NCI-H2196 (cell line): ENCODE results near the gene TBC1D20.

ENCODE experiments used
- DNase-seq: peaks from one replicate; lab custom pipeline; 2025; ENCODE audit not compliant: unreplicated experiment; lab: John Stamatoyannopoulos, UW

The TBC1D20 gene

DNA sequence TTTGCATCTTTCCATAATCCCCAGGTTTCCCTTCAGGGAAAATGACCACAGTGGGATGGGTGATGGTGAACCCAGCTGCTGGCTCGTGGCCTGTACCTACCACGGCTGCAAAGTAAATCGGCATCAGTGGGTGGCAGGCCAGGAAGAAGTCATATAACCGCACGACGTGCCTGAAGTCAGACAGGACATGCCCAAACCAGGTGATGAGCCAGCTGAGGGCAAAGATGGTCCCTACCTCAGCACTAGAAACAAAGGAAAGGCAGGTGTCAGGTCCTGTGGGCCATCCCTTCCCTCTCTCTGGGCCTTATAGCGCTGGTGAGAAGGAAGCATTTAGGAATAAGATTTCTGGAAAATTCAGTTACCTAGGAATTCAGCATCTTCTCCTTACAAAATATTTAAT is 22.2 kb downstream of the TBC1D20 start:
- DNase-seq = no peak

DNA sequence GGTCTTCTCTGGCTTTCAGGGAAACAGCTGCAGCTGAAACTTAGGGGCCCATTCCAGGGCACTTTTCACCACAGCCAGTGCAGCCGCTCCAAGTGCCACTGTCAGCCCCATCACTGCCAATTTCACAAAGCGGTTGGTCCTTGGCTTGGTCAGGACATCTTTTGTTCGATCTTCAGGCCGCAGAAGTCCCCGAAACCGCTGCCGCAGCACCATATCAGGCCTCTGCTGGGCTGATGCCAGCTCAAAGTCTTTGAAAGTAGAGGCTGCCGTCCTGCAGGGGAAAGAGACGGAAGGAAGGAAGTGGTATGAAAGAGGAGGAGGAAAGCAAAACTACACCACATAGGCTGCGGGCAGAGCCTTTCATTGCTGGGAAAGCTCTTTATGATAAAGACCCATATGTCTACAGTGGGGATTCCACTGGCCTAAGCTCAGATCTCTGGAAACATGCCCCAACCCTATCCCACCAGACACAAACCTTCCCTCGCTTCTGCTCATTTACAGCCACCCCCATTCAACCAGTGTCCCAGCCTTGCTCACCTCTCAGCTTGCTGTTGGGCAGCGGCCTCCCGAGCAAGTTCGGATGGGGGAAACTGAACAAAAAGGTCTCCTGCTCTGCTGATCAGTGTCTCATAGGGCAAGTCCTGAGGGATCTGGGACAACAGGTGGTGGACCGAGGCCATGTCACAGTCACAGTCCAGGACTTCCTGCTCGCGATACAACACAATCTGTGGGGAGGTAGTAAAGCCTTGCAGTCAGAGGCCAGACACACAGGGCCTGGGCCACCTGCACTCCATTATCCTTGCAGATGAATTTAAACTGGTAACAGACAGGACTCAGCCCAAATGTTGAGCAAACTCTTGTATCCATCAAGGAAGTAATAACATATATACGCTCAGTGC is 23.5 kb downstream of the TBC1D20 start:
- DNase-seq = no peak

- DNase-seq = no peak
Measured at GRCh38 chr20:437787-438486, 24.4 kb downstream of the TBC1D20 start.

GRCh38 chr20:436476-436875 is 25.9 kb downstream of the TBC1D20 start:
- DNase-seq = no peak

DNA sequence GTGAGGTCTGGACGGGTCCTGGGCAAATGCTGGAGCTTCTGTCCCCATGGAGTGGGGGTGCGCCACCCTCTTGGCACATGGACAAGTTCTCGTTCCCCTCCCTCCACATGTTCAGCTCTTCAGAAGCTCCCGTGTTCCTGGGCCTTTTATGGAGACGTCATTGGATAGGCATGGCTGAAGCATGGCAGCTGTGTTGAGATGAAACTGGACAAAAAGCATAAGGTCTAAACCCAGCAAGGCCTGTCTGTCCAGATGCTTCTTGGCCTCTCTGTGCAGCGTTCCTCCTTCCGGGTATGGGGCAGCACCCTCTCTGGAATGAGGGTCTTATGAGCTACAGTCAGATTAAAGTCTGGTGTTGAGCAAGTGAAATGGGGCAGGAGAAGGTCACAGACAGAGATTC is 26.8 kb downstream of the TBC1D20 start:
- DNase-seq = no peak

GRCh38 chr20:434661-435419 is 27.5 kb downstream of the TBC1D20 start:
- no peak for DNase-seq

GRCh38 chr20:434221-434620 is 28.1 kb downstream of the TBC1D20 start:
- no peak for DNase-seq

- DNase-seq = no peak
Measured at GRCh38 chr20:433300-433975, 28.9 kb downstream of the TBC1D20 start.

GRCh38 chr20:432677-433299 is 29.5 kb downstream of the TBC1D20 start:
- no peak for DNase-seq

GRCh38 chr20:432208-432607 is 30.1 kb downstream of the TBC1D20 start:
- DNase-seq = no peak

DNA sequence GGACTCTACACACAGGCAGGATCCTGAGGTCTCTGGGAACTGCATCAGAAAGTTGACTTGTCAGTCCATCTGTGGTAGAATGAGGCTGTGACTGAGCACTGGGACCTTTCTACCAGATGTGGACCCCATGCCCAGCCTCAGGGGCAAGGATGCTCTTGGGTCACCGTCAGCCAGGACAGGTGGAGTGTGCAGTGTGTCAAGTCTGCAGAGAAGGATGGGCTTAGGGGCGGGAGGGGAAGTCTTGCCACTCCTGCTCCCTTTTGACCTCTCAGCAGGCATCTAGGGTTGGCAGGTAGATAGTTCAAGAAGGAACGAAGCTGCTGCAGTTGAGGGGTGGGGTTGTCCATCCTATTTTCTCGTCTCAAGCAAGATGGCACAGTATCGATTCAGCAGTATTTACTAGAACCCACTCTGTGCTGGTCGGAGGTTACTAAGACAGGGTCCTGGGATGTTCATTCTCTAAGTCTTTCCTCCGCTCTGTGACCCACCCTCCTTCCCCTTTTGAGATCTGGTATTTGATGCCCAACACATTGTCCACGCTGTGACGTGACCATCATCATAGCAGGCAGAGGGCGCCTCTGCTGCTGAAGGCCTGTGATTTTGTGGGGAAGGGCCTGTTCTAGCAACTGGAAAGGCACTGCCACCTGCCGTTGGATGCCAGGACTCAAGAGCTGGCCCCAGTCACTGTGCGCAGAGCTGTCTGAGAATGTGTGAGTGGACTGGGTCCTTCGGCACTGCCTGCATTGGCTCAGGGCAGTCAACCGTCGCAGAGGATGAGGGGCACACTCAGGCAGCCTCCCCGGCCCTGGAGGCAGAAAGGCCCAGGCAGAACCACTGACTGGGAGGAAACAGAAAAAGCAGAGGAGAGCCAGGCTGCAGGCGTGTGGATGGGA is 31.1 kb downstream of the TBC1D20 start:
- DNase-seq = peak; percentile 82

DNA sequence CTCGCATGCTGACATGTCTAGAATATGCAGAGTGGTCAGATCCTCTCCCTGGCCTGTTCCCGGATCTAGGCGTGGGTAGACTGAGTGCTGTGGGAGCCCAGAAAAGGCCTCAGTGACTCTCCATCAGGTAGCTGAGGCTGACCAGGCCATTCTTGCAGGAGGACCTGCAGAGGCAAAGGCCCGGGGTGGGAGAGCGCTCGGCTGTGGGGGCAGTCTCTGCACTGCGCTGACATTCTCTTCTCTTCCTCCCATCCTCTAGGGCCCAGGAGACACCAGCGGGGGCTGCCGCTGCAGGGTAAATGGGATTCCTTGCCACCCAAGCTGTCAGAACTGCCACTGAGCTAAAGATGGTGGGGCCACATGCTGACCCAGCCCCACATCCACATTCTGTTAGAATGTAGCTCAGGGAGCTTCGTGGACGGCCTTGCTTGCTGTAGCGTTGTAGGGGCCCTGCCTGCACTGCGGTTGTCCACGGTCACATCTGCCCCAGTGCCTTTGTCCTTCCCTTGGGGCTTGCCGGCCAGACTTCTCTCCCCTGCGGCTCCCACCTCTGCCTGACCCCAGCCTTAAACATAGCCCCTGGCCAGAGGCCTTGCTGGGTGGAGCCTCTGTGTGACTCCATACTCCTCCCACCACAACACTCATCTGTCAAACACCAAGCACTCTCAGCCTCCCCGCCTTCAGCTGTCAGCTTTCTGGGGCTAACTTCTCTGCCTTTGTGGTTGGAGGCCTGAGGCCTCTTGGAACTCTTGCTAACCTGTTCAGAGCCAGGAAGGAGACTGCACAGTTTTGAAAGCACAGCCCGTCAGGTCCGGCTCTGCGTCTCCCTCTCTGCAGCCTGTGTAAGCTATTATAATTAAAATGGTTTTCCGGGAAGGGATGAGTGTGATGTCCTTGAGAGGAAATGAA is 32.0 kb downstream of the TBC1D20 start:
- DNase-seq = no peak

DNA sequence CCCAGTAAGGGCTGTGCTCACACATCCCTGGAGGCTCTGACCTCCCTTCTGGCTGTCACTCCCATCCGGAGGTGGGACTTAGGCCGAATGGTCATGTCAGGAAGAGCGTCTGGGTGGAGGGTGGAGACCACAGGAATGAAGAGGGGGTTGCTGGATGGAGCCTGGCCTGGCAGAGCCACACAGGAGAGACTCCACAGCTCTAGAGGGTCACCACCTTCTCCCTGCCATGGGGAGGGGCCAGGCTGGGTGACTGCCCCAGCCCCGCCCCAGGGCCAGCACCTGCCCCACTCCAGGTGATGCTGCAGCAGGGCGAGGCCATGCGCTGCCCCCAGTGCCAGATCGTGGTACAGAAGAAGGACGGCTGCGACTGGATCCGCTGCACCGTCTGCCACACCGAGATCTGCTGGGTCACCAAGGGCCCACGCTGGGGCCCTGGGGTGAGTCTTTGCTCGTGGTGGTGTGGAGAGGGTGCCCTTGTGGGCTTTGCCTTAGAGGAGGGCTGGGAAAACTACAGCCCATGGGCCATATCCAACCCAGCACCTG is 33.6 kb downstream of the TBC1D20 start:
- DNase-seq = peak; percentile 14

DNA sequence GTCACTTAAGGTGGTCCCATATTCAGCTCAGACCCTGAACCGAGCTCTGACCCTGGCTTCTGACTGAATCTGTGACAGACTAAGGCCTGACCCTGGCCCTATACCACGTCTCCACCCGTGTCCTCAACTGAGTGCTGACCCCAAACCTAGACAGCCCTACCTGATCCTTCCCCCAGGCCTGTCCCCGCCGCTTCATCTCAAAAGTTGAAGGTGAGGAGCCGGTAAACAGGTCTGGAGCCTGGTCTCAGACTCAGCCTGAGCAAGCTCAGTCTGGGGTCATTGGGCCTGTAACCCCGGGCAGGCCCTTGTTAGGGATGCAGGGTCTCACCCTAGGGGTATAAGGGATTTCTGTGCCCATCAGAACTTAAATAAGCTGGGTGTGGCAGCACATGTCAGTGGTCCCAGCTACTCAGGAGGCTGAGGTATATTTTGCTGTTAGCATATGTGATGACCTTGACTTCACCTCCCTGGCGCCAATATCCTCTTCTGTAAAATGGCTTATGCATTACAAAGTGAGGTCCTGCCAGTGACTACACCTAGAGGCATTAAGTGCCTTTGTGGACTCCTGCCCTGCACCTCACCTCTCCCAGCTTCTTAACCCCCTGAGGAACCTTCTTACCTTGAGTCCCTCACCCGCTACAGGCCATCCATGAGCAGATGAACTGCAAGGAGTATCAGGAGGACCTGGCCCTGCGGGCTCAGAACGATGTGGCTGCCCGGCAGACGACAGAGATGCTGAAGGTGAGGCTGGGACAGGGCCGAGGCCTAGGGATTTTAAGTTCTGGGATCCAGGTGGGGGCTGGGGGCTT is 34.3 kb downstream of the TBC1D20 start:
- DNase-seq = no peak

DNA sequence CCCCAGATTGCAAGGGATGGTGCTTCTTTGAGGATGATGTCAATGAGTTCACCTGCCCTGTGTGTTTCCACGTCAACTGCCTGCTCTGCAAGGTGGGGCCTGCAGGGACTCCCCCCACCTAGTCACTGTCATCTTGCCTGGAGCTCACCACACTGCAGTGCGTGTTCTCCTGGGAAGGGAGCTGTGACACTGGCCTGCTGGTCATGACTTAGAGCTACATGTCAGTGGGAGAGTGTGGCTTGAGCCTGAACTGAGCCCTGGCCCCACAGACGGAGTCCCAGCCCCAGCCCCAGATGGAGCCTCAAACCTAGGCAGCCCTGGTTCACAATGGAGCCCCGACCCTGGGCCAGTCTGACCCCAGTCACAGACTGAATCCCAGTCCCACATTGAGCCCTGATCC is 34.9 kb downstream of the TBC1D20 start:
- no peak for DNase-seq

- no peak for DNase-seq
Measured at GRCh38 chr20:426566-426965, 35.8 kb downstream of the TBC1D20 start.

DNA sequence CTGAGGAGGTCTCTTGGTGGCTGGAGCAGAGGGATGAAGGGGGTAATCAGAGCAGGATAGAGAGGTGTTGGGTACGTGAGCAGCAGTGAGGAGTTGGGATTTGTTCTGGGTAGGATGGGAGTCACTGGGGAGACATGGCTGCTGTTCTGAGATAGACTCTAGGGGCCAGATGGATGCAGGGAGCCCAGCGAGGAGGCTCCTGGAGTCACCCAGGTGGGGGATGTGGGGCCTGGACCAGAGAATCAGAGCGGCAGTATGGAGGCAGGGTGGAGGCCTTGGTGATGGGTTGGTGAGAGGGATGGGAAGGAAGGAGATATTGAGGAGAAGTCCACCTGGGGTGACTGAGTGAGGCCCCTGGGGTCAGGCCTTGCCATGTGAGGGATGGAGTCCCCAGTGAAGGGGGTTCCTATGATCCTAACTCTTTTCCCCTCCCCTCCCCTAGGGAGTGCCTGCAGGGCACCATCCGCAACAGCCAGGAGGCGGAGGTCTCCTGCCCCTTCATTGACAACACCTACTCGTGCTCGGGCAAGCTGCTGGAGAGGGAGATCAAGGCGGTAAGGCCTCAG is 40.6 kb downstream of the TBC1D20 start:
- DNase-seq = no peak
